Sigmoid colon (tissue), 7 donors: Measurements from ENCODE around the gene ZNF408. TPM values are rescaled to one million over a fixed set of nuclear protein-coding genes. Genes with fewer than 3 reads are reported as not detected.

Source experiments
- polyA plus RNA-seq, 3 donors: library from polyadenylated mRNA; stranded (reverse); fragments of 200-250 nt; gene quantifications; one replicate each; pipeline ENCODE4 v1.2.3, GENCODE V29; 2013
- small RNA-seq, 3 donors: library from RNA; depleted of rRNA; stranded (forward); fragments of <200 nt; gene quantifications; one replicate each; pipeline ENCODE3, GENCODE V24; 2016
- total RNA-seq, 4 donors: library from RNA; depleted of rRNA; stranded (reverse); fragments of >200 nt; gene quantifications; one replicate each; pipeline ENCODE4 v1.1.0, GENCODE V29; 2016
- donor health status: healthy with polysubstance abuse.
- donor health status: Bipolar disorder and iron deficiency.
- donor health status: healthy.

The ZNF408 gene
- total and polyA plus RNA-seq, 7 donors, result 4.3 to 12.8 (median 8.4) TPM

Small RNA genes within 50 kb of the gene (small RNA-seq; reads per million reads assigned to genes)
- 0 reads per million in 3 donors for gene MIR5582

Other genes starting within 250 kb of the ZNF408 start
- gene AMBRA1, start 107.0 kb upstream of the ZNF408 start, total RNA-seq, result 10 to 100 TPM; 23.9 to 33.0 (median 27.8) TPM
- 10 to 100 TPM in 1 of 3 donors, 1 to 10 TPM in 2; 8.4 to 19.8 (median 9.0) TPM for gene AMBRA1, start 107.0 kb upstream of the ZNF408 start, polyA plus RNA-seq
- 1 to 10 TPM; 1.6 to 8.9 (median 3.8) TPM for gene HARBI1, start 83.8 kb upstream of the ZNF408 start, total RNA-seq
- 1 to 10 TPM; 4.1 to 7.9 (median 4.8) TPM for gene HARBI1, start 83.8 kb upstream of the ZNF408 start, polyA plus RNA-seq
- gene ATG13, start 83.5 kb upstream of the ZNF408 start, total RNA-seq, result 10 to 100 TPM; 47.7 to 96.4 (median 52.7) TPM
- gene ATG13, start 83.5 kb upstream of the ZNF408 start, polyA plus RNA-seq, result 10 to 100 TPM; 27.6 to 48.5 (median 34.2) TPM
- 10 to 100 TPM; 37.5 to 78.2 (median 57.3) TPM for gene ARHGAP1, start 412 bp upstream of the ZNF408 start, total RNA-seq
- 10 to 100 TPM; 25.0 to 41.2 (median 30.6) TPM for gene ARHGAP1, start 412 bp upstream of the ZNF408 start, polyA plus RNA-seq
- under 1 TPM in 1 of 4 donors, not detected in 3; 0.28 TPM for gene F2, start 18.2 kb downstream of the ZNF408 start, total RNA-seq
- gene F2, start 18.2 kb downstream of the ZNF408 start, polyA plus RNA-seq, result under 1 TPM in 2 of 3 donors, not detected in 1; 0.13 to 0.46 TPM
- gene CKAP5, start 145.2 kb downstream of the ZNF408 start, total RNA-seq, result 10 to 100 TPM; 27.3 to 38.8 (median 35.7) TPM
- gene CKAP5, start 145.2 kb downstream of the ZNF408 start, polyA plus RNA-seq, result 10 to 100 TPM in 2 of 3 donors, 1 to 10 TPM in 1; 6.6 to 22.9 (median 10.9) TPM
- 10 to 100 TPM in 1 of 4 donors, 1 to 10 TPM in 3; 2.1 to 14.4 (median 6.0) TPM for gene LRP4, start 217.5 kb downstream of the ZNF408 start, total RNA-seq
- 10 to 100 TPM in 1 of 3 donors, 1 to 10 TPM in 2; 2.4 to 17.6 (median 2.8) TPM for gene LRP4, start 217.5 kb downstream of the ZNF408 start, polyA plus RNA-seq
- 10 to 100 TPM; 16.8 to 29.4 (median 20.9) TPM for gene CSTPP1, start 235.7 kb downstream of the ZNF408 start, total RNA-seq
- 10 to 100 TPM; 12.9 to 26.8 (median 24.6) TPM for gene CSTPP1, start 235.7 kb downstream of the ZNF408 start, polyA plus RNA-seq